Measurements from ENCODE around the gene GABRG3. TPM values are rescaled to one million over a fixed set of nuclear protein-coding genes. Genes with fewer than 3 reads are reported as not detected.

GABRG3 gene
- total RNA-seq, 3 donors from 2014 or later = 0.15 to 0.33 TPM; not detected in 1

DNA sequence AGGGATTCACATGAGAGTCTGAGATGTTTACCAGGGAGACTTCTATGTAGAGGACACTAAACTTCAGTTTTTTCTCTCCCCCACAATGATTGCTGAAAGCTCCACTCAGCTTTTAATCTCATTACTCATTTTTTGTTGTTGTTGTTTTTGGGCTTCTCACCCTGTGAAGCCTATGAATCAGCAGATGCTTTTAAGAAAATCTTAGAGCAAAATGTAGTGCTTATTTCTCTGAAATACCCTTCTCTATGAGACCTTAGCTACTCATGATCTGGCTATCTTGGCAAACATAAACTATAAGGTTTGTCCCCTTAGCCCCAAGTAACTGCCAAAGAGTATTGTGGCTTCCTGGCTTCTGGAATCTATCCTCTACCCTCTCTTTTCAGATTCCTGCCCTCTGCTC lies 590.8 kb downstream of the GABRG3 start:
- Histone ChIP-seq H3K27me3 (no peaks in the 10 kb centered on the region), H3K36me3 (no peaks in the 10 kb centered on the region), H3K9me3 (peaks cover 7 to 20% of the 10 kb centered on the region in 2 donors), H3K4me1 (no peaks in the 10 kb centered on the region), H3K27ac (no peak overlapping the region), H3K4me3 (no peak overlapping the region)
- no peak for TF ChIP-seq POLR2AphosphoS5 (IDR thresholded peaks at IDR 0.05)
- TF ChIP-seq POLR2A (IDR thresholded peaks at IDR 0.05) = no peak
- TF ChIP-seq, protein P1, sequence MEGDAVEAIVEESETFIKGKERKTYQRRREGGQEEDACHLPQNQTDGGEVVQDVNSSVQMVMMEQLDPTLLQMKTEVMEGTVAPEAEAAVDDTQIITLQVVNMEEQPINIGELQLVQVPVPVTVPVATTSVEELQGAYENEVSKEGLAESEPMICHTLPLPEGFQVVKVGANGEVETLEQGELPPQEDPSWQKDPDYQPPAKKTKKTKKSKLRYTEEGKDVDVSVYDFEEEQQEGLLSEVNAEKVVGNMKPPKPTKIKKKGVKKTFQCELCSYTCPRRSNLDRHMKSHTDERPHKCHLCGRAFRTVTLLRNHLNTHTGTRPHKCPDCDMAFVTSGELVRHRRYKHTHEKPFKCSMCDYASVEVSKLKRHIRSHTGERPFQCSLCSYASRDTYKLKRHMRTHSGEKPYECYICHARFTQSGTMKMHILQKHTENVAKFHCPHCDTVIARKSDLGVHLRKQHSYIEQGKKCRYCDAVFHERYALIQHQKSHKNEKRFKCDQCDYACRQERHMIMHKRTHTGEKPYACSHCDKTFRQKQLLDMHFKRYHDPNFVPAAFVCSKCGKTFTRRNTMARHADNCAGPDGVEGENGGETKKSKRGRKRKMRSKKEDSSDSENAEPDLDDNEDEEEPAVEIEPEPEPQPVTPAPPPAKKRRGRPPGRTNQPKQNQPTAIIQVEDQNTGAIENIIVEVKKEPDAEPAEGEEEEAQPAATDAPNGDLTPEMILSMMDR (IDR thresholded peaks at IDR 0.05) = no peak
- intact Hi-C loops (cut with DNase I; ENCODE audit: low total_unique reads) = no loop called here
- DNase-seq (ENCODE audit: low spot score in 2 of 2) = no peak

DNA sequence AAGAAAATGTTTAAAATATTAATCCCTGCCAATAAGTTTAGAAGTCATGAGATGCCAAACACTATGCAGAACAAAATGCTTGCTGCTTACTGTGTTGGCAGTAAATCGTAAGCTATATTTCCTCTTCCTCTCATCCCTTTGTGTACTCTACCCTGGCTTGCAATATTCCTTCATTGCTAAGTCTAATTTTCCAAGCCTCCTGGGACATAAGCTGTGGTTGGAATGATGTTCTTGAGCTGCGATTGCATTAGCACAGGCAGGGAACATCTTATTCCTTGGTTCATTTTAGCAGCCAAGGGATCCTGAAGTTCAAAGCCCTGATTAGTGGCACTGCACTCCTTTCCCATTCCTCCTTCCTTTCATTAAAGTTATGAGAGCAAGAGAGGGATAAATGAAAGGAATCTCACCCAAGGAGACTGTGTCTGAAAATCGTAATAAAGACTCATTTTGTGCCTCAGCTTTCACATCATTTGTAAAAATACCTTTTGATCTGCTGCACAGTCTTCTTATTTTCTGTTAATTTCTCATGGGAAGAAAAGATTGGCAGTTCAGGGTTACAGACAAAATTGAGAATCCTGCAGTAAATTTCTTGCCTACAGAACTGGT lies 592.9 kb downstream of the GABRG3 start:
- peaks cover 7 to 20% of the 10 kb centered on the region in 2 donors for H3K9me3 ChIP-seq
- H3K4me3 ChIP-seq = no peak overlapping the region
- intact Hi-C loops (cut with DNase I; ENCODE audit: low total_unique reads) = no loop called here
- no peaks in the 10 kb centered on the region for H3K27me3 ChIP-seq
- TF ChIP-seq POLR2A (IDR thresholded peaks at IDR 0.05) (no peak), POLR2AphosphoS5 (IDR thresholded peaks at IDR 0.05) (no peak)
- TF ChIP-seq, protein P1 (IDR thresholded peaks at IDR 0.05) = no peak
- no peak for DNase-seq (ENCODE audit: low spot score in 2 of 2)
- H3K36me3 ChIP-seq = no peaks in the 10 kb centered on the region
- H3K27ac ChIP-seq = no peak overlapping the region
- no peaks in the 10 kb centered on the region for H3K4me1 ChIP-seq

DNA sequence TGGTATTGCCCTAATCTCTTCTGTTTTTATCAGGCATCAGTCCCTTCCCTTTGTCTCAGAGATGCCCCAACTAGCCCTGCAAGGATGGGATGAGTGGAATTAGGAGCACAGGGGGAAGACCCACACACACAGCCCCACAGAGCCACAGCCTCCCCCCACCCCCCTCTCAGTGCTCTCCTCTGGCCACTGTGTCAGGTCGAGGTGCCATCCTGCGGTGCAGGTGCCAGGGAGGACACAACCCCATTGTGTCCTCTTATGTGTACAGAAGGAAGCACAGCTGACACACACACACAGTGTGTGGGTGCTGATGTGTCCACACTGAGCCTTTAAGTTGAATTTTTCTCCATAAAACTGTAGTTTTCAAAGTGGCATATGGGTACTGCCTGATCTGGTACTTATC lies 593.7 kb downstream of the GABRG3 start:
- H3K9me3 ChIP-seq = peaks cover 7 to 20% of the 10 kb centered on the region in 2 donors
- no peak overlapping the region for H3K4me3 ChIP-seq
- no peak overlapping the region for H3K27ac ChIP-seq
- no peaks in the 10 kb centered on the region for H3K4me1 ChIP-seq
- DNase-seq (ENCODE audit: low spot score in 2 of 2) = no peak
- TF ChIP-seq POLR2A (IDR thresholded peaks at IDR 0.05) (no peak), POLR2AphosphoS5 (IDR thresholded peaks at IDR 0.05) (no peak)
- TF ChIP-seq, protein P1 (IDR thresholded peaks at IDR 0.05) = no peak
- H3K36me3 ChIP-seq = no peaks in the 10 kb centered on the region
- intact Hi-C loops (cut with DNase I; ENCODE audit: low total_unique reads) = no loop called here
- no peaks in the 10 kb centered on the region for H3K27me3 ChIP-seq

DNA sequence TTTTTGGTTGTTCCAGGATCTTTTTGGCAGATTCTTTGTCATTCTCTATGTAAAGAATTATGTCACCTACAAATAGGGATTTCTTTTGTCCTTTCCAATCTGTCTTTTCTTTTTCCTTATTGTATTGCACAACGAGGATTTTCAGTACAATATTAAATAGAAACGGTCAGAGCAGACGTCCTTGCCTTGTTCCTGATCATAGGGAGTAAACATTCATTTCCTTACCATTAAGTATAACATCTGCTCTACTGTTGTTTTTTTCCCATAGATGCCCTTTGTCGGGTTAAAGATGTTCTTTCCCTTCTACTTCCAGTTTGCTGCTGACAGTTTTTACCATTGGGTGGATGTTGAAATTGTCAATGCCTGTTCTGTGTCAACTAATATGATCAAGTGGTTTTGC lies 599.8 kb downstream of the GABRG3 start:
- TF ChIP-seq POLR2A (IDR thresholded peaks at IDR 0.05) = no peak
- Histone ChIP-seq H3K27ac (no peak overlapping the region), H3K4me3 (no peak overlapping the region), H3K36me3 (no peaks in the 10 kb centered on the region), H3K27me3 (no peaks in the 10 kb centered on the region), H3K4me1 (no peaks in the 10 kb centered on the region), H3K9me3 (no peaks in the 10 kb centered on the region)
- DNase-seq (ENCODE audit: low spot score in 2 of 2) = no peak
- intact Hi-C loops (cut with DNase I; ENCODE audit: low total_unique reads) = no loop called here

DNA sequence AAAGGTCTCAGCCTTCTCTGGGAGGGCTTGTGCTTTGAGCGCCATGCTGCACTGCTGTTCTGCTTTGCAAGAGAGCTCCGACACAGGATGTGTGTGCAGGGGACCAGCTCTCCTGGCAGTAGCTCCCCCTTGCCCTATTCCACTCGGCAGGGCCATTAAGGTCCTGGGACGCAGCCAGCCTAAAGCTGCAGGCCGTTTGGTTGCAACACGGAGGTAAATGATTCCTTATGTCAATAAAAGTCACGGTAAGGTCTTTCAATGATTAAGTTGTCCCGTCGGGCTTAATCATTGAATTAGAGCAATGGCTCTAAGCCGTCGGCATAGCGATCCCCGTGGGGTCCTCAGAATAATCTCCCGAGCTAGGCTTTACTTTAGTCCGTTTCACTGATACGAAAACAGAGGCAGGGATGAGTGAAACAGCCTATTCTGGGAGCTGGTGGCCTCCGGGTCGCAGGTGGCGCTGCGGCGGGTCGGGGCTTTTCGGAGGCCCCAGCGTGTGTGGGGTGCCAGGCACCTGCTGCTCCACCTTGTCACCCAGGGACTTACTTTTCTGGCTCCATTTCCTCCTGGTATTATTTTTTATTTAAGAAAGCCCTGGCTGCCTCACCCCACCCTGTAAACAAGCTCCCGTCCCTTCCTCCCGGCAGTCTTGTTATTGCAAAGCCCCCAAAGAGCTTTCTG lies 603.0 kb downstream of the GABRG3 start:
- no peaks in the 10 kb centered on the region for H3K9me3 ChIP-seq
- TF ChIP-seq POLR2AphosphoS5 (IDR thresholded peaks at IDR 0.05) = no peak
- TF ChIP-seq, protein P1 (IDR thresholded peaks at IDR 0.05) = no peak
- TF ChIP-seq POLR2A (IDR thresholded peaks at IDR 0.05) = no peak
- no peaks in the 10 kb centered on the region for H3K27me3 ChIP-seq
- no peak overlapping the region for H3K4me3 ChIP-seq
- no peaks in the 10 kb centered on the region for H3K4me1 ChIP-seq
- no peak overlapping the region for H3K27ac ChIP-seq
- H3K36me3 ChIP-seq = no peaks in the 10 kb centered on the region
- intact Hi-C loops (cut with DNase I; ENCODE audit: low total_unique reads) = no loop called here
- DNase-seq (ENCODE audit: low spot score in 2 of 2) = no peak

Data from breast epithelium (tissue), 4 donors.